NCI-H460 (cell line): ENCODE data around the gene GRWD1. TPM values are rescaled to one million over a fixed set of nuclear protein-coding genes. Genes with fewer than 3 reads are reported as not detected.

ENCODE experiments used
- DNase-seq: peaks from one replicate; pipeline ENCODE4 v3.0.0-alpha.2; 2016; ENCODE audit warnings: low read depth; ENCODE audit errors: extremely low read depth
- total RNA-seq: library from RNA; depleted of rRNA; stranded (reverse); fragments of >200 nt; shearing (Covaris generic); gene quantifications from 2 replicates; pipeline ENCODE4 v1.2.3, GENCODE V29; 2014

The GRWD1 gene
- total RNA-seq, 1 experiment from 2014 or later: 19.3 TPM

DNA sequence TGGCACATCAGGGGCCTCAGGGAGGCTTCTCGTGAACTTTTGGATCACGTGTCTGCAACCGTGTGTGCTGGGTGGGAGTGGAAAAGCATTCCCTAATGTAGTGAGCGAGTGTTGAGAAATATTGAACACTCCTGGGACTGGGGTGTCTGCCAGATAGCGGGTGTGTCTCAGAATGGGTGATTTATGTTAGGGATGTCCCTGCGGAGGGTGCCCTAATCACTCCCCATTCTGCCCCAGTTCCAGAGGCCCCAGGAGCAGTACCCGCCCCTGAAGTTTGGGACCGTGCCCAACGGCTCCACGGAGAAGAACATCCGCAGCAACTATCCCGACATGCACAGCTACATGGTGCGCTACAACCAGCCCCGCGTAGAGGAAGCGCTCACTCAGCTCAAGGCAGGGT is 24.2 kb upstream of the GRWD1 start:
- no peak for DNase-seq

DNA sequence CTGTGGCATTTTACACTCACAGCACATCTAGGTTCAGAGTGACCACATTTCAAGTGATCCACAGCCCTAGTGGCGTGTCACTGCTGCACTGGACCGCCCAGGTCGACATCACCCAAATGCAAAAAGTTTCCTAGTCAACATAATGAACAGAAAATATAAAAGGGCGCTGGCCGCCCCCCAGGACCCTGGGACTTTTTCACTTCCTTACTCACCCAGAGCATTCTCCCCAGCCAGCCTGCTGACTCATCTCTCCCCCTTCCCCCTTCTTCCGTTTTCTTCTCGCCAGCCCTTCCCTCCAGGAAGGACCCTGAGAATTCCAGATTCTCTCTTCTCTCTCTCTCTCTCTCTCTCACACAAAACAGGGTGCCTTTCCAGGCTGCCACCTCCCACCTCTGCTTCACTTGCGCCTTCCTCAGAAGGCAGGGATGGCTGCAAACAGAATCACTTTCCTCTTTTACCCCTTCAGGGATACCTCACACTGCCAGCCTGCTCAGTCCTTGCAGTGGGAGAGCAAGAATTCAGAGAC is 21.0 kb upstream of the GRWD1 start:
- no peak for DNase-seq

DNA sequence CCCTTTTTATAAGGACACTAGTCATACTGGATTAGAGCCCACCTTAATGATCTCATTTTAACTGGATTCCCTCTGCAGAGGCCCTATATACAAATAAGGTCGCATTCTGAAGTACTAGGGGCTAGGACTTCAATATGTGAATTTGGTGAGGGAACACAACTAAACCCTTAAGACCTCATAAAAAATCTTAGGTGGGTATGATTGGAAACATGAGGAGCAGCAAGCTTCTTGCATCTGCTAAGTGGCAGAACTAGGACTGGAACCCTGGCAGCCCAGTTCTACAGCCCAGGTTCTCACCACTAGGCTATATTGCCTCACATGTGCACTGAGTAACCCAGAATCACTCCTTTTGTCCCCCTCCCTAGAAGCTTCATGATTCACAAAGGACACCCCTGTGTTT is 17.1 kb upstream of the GRWD1 start:
- no peak for DNase-seq

DNA sequence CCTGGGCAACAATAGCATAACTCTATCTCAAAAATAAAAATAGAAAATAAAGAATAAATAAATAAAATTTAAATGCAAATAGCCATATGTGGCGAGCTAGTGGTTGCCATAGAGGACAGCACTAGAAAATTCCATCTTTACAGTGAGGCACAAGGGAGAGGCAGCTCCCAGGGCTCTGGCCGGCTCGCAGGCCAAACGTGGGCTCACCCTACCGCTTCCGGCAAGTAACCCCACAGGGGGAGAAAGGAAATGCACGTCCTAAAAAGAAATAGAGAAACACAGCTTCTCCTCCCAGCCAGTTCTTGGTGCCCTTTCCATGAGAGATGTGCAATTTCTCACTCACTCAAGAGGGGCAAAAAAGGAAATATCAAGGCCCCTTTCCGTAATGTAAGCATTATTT is 12.4 kb upstream of the GRWD1 start:
- DNase-seq: no peak

DNA sequence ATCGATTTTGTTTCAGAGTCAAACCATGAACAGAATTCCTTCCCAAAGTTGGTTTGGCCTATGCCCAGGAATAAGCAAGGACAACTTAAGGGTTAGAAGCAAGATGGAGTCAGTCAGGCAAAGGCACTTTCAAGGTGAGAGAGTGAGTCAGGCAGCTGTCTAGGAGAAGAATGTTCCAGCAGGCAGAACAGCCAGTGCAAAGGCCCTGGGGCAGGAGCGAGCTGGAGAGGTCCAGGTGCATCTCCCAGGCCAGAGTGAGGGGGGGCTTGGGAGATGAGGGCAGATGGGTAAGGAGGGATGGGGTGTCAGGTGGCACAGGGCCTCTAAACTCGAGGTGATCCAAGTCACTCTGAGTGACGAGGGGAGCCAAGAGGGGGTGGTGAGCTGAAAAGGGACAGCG is 9.2 kb upstream of the GRWD1 start:
- no peak for DNase-seq

DNA sequence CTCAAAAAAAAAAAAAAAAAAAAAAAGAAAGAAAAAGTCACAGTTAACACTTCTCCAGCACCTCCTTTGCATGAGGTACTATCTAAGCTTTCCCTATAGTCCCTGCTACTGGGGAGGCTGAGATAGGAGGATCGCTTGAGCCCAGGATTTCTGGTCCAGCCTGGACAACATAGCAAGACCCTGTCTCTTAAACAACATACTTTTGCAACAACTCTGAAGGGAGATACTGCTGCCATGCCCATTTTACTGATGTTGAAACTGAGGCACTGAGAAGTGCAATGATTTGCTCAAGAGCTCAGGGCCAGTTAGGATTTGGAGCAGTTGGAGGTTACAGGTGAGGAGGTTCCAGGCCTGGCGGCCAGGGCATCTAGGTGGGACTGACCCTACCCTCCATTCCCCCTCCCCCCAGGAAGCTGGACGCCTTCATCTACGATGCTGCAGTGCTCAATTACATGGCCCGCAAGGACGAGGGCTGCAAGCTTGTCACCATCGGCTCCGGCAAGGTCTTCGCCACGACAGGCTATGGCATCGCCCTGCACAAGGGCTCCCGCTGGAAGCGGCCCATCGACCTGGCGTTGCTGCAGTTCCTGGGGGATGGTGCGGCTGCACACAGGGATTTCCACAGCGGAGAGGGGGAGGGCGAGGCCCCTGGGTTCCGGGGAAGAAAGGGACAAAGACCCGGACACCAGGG is 4.3 kb upstream of the GRWD1 start:
- DNase-seq: no peak

DNA sequence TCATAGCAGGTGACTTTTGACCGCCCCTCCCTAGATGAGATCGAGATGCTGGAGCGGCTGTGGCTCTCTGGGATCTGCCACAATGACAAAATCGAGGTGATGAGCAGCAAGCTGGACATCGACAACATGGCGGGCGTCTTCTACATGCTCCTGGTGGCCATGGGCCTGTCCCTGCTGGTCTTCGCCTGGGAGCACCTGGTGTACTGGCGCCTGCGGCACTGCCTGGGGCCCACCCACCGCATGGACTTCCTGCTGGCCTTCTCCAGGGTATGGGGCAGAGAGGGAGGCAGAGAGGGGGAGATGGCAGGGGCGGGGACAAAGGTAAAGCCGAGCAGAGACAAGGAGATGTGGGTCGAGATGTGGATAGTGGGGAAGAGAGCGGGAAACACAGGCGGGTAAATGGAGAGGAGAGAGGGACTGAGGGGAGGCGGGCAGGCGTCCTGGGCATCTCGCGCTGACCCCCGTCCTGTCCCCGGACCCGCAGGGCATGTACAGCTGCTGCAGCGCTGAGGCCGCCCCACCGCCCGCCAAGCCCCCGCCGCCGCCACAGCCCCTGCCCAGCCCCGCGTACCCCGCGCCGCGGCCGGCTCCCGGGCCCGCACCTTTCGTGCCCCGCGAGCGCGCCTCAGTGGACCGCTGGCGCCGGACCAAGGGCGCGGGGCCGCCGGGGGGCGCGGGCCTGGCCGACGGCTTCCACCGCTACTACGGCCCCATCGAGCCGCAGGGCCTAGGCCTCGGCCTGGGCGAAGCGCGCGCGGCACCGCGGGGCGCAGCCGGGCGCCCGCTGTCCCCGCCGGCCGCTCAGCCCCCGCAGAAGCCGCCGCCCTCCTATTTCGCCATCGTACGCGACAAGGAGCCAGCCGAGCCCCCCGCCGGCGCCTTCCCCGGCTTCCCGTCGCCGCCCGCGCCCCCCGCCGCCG is 3.4 kb upstream of the GRWD1 start:
- no peak for DNase-seq

DNA sequence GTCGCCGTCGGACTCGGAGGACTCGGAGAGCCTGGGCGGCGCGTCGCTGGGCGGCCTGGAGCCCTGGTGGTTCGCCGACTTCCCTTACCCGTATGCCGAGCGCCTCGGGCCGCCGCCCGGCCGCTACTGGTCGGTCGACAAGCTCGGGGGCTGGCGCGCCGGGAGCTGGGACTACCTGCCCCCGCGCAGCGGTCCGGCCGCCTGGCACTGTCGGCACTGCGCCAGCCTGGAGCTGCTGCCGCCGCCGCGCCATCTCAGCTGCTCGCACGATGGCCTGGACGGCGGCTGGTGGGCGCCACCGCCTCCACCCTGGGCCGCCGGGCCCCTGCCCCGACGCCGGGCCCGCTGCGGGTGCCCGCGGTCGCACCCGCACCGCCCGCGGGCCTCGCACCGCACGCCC is 2.5 kb upstream of the GRWD1 start:
- no peak for DNase-seq

DNA sequence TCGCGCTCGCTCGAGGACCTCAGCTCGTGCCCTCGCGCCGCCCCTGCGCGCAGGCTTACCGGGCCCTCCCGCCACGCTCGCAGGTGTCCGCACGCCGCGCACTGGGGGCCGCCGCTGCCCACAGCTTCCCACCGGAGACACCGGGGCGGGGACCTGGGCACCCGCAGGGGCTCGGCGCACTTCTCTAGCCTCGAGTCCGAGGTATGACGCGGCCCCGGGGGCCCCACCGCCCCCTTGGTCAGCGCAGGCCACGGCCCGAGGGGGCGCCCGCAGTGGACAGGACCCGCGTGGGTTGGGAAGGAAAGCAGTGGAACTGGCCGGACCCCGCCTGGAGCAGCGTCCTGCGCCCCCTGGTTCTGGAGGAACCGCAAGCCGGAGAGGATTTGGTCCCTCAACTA is 2.1 kb upstream of the GRWD1 start:
- no peak for DNase-seq

DNA sequence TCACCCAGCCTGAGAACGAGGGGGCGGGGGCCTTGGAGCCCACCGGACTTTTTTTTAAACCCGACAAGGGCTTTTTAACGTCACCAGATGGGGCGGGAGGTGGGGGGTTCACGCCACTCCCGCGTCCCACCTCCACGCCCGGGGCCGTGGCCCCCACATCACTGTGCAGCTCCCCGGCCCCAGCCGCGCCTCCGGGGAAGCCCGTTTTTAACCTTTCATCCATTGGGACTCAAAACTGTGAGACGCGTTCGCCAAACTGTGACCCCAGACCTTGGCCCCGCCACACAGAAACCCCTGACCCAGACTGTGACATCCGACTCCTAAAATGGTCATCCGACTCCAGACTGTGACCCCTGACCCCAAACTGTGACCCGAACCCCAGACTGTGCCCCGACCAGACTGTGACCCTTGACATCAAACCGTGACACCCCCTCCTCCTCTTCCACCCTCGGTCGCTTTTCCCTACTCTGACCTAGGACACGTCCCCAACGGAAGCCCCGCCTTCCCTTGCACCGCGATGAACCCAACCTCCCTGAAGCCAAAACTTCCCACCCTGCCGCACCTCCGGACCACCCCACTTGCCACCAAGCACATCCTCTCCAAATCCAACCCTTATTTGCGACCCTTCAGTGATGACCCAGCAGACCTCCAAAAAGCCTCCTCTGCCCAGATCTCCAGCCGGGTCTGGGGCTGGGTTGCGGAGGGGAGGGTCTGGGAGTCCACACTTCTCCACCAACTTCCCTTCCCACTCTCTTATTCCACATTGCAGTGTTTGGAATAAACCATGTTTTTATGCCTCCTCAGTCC is 1.5 kb upstream of the GRWD1 start:
- DNase-seq: no peak

DNA sequence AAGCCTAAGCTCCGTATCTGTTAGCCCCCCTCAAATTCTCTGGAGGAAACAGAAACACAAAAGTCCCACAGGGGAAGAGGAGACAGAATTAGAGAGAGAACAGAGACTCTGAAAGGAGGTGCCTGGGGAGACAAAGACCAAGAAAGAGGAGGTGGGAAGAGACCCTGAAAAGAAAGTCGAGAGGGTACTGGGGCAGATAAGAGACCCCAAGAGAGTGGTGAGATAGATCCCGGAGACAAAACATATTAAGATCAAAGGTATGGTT is 915 bp upstream of the GRWD1 start:
- no peak for DNase-seq

DNA sequence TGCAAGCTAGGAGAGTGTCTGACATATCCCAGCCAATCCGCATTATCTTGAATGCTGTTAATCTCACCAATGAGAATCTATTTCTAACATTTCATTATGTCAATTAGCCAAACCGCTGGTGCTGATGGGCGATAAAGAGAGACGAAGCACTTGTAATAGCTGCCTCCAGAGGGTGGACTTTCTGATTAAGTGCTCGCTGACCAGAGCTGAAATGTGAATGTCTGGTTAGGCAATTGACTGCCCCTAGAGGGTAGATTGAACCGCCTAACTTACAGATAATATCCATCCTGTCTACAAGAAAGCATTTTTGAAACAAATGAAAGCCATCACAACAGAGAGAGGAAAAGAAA is 552 bp upstream of the GRWD1 start:
- DNase-seq: peak; percentile 43

DNA sequence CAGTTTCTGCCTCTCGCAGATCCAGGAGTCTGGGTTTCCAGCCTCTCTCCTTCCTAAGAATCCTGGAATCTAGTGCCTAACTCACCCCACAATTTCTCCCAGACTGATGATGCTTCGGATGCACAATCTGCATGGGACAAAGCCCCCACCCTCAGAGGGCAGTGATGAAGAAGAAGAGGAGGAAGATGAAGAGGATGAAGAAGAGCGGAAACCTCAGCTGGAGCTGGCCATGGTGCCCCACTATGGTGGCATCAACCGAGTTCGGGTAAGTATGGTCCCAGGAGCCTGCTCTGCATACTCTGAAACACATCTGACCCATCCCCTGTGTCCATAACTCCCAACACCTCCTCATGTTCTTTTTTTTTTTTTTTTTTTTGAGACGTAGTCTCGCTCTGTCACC is 796 bp downstream of the GRWD1 start:
- DNase-seq: no peak

DNA sequence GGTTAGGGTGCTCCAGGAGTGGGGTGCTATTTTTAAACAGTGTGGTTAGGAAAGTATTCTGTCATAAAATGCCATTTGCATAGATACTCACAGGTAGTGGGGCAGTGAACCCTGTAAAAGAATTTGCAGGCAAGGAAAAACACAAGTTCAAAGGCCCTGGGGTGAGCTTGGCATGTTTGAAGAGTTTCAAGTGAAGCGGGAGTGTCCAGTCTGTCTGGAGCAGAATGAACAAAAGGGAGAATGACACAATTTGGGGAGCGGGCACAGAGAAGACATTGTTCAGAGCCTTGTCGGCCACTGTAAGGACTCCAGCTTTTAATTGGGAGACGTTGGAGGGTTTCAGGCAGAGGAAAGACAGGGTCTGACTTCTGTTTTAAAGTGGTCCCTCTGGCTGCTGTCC is 2.8 kb downstream of the GRWD1 start:
- no peak for DNase-seq

DNA sequence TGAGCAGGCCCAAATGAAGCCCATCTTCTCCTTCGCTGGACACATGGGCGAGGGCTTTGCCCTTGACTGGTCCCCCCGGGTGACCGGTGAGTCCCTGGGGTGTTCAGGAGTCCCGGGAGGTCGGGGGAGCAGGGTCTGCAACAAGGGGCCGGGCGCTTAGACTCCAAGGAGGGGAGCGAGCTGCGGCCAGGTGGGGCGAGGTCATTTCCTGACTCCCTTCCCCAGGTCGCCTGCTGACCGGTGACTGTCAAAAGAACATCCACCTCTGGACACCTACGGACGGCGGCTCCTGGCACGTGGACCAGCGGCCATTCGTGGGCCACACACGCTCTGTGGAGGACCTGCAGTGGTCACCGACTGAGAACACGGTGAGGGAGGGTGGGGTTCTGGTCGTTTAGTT is 4.7 kb downstream of the GRWD1 start:
- DNase-seq: no peak

DNA sequence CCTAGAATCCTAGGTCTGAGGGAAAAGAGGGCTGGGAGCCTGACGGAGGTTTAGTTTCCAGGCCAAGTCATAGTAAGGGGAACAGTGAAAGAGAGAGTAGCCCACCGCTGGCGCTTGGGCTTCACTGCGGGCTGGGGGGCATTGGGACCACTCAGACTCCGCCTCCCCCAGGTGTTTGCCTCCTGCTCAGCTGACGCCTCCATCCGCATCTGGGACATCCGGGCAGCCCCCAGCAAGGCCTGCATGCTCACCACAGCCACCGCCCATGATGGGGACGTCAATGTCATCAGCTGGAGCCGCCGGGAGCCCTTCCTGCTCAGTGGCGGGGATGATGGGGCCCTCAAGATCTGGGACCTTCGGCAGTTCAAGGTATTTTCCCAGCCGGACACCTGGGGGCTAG is 5.1 kb downstream of the GRWD1 start:
- no peak for DNase-seq

DNA sequence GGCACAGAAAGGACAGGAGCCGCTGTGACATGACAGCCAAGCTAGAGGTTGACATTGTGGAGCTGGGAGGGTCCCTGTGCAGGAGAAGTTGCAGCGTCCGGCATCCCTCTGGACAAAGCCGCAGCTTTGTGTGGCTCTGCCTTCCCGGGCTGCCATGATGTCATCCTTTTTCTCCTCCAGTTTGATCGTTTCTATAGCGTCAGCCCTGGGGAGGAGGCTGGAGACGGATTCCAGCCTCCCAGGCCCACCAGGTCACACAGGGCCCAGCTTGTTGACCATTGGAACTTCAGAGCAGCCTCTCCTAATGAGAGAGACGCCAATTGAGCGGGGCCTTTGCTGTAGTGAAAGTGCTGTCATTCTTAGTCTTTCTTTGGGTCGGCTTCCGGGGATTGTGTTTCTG is 5.8 kb downstream of the GRWD1 start:
- no peak for DNase-seq

DNA sequence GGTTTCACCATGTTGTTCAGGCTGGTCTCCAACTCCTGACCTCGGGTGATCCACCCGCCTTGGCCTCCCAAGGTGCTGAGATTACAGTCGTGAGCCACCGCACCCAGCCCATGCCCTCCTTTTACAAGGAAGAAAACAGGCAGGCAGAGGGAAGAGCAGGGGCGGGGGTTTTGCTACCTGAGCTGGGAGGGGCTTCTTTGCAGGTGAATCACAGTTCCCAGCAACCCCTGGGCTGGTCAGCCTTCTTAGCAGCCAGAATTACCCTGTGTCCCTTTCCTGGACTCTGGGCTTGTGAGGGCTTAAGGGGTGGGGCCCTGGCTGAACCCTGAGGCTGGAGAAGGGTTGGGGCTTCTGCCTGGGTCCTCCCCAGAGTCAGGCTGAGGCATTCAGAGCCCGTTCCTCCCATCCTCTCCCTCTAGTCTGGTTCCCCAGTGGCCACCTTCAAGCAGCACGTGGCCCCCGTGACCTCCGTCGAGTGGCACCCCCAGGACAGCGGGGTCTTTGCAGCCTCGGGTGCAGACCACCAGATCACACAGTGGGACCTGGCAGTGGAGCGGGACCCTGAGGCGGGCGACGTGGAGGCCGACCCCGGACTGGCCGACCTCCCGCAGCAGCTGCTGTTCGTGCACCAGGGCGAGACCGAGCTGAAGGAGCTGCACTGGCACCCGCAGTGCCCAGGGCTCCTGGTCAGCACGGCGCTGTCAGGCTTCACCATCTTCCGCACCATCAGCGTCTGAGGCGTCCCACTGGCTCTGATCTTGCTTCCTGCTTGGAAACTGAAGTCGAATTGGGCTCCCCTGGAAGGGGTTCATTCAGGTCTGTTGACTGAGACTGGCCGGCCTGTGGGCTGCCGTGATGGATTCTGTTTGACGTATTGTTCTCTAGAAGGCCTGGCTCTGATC is 6.8 kb downstream of the GRWD1 start:
- no peak for DNase-seq

DNA sequence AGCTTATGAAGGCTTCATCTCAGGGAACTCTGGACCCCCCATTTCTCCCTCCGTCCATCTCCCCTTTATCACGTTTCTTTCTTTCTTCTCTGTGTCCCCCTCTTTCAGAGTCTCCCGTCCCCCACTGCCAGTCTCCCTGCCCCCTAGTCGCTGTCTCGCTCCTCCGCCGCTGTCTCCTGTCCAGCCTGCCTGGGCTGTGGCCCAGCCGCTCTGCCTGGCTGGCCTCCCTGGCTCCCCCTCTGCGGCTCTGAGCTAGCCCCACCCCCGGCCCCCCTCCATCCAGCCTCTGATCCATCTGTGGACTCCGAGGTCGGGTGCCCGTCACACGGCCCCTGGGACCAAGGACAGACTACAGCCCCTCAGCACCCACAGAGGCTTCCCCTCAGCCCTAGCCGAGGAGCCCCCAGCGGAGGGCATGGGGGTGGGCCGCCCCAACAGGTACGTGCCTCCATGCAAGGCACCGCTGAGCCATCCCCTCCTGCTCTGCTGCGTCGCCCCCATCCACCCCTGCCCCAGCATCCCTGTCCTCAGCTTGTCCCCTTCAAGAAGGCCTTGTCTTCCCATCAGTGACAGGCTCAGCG is 8.5 kb downstream of the GRWD1 start:
- DNase-seq: no peak
